ENCODE results near the gene ABCA7.

- TF ChIP-seq CREM (CRISPR knock-in tag; IDR thresholded peaks at IDR 0.05) (no peak), CTCF (IDR thresholded peaks at IDR 0.05) (no peak), FOXK1 (CRISPR knock-in tag; IDR thresholded peaks at IDR 0.05) (no peak), ZNF121 (CRISPR knock-in tag; IDR thresholded peaks at IDR 0.05) (no peak), MAX (CRISPR knock-in tag; IDR thresholded peaks at IDR 0.05) (no peak), KAT7 (CRISPR knock-in tag; IDR thresholded peaks at IDR 0.05; ENCODE audit: borderline replicate concordance) (no peak), RORB (CRISPR knock-in tag; IDR thresholded peaks at IDR 0.05) (no peak), CREB1 (CRISPR knock-in tag; IDR thresholded peaks at IDR 0.05) (no peak), JUN (CRISPR knock-in tag; IDR thresholded peaks at IDR 0.05) (no peak), ZNF138 (CRISPR knock-in tag; conservative IDR thresholded peaks at IDR 0.05) (no peak), PRDM15 (CRISPR knock-in tag; IDR thresholded peaks at IDR 0.05) (no peak), SP1 (CRISPR knock-in tag; conservative IDR thresholded peaks at IDR 0.05) (no peak)
Measured at GRCh38 chr19:1107661-1108261, 67.9 kb downstream of the ABCA7 start.
